GM13977 (cell line): Measurements from ENCODE around the gene AKT2.

ENCODE experiments used
- DNase-seq: peaks from one replicate; pipeline ENCODE4 v3.0.0; 2012; ENCODE audit warnings: low spot score
- in situ Hi-C: fragments of 300-500 bp; cut with MboI; formaldehyde crosslinking; loops from one replicate; pipeline ENCODE4 v1.12.0; 2022; ENCODE audit warnings: low sequenced_read_pairs, low pct_unique_long_range_greater_than_20kb, mixed read lengths, inconsistent platforms; ENCODE audit not compliant: unreplicated experiment
- TF ChIP-seq, protein P1 (sequence below): IDR thresholded peaks from 2 replicates; pipeline ENCODE4 v1.5.1; 2012; ENCODE audit warnings: mild to moderate bottlenecking, control low read depth; ENCODE audit not compliant: insufficient read depth; ENCODE audit errors: extremely low read depth, missing control alignments

The AKT2 gene

DNA sequence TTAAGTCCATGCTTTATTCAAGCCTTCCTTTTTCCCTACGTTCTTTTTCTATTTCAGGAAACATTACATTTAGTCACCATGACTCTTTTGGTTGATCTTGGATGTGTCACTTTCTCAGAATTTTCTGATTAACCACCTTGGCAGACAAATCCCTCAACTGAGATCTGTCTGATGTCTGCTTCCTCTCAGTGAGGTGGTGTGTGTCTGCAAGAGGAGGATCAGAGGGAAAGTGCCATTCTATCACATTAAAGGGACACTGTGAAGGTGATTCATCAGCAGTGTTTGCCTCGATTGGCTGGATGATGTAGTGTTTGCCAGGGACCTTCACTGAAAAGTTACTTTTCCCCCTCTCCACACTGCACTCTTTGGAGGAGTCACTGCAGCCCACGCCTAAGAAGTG, 55.7 kb downstream of the AKT2 start:
- in situ Hi-C loops = no loop called here
- TF ChIP-seq, protein P1, sequence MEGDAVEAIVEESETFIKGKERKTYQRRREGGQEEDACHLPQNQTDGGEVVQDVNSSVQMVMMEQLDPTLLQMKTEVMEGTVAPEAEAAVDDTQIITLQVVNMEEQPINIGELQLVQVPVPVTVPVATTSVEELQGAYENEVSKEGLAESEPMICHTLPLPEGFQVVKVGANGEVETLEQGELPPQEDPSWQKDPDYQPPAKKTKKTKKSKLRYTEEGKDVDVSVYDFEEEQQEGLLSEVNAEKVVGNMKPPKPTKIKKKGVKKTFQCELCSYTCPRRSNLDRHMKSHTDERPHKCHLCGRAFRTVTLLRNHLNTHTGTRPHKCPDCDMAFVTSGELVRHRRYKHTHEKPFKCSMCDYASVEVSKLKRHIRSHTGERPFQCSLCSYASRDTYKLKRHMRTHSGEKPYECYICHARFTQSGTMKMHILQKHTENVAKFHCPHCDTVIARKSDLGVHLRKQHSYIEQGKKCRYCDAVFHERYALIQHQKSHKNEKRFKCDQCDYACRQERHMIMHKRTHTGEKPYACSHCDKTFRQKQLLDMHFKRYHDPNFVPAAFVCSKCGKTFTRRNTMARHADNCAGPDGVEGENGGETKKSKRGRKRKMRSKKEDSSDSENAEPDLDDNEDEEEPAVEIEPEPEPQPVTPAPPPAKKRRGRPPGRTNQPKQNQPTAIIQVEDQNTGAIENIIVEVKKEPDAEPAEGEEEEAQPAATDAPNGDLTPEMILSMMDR = no peak
- DNase-seq = no peak

DNA sequence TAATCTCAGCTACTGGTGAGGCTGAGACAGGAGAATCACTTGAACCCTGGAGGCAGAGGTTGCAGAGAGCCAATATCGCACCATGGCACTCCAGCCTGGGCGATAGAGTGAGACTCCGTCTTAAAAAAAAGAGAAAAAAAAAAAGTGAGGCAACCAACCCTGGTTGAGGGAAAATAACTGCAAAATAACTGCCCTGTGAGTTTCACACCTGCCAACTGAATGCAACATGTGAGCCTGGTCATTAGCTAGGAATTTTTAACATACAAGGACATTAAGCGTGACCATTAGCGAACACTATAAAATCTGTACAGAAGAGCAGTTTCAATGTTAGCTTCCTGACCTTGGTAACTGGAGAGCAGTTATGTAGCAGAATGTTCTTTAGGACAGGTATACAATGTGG, 56.3 kb downstream of the AKT2 start:
- DNase-seq = no peak
- TF ChIP-seq, protein P1 = no peak
- in situ Hi-C loops = no loop called here

DNA sequence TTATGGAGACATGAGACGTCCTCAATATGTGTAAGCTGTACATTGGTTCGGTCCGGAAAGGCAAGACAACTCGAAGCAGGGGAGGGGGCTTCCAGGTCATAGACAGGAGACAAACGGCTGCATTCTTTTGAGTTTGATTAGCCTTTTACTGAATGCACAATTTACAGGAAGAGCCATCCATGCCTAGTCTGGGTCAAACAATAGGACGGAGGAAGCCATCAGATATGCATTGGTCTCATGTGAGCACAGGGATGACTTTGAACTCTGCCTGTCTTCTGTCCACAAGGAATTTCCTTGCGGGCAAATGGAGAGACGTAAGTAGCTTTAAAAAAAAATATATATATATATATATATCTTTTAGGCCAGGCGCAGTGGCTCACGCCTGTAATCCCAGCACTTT, 56.8 kb downstream of the AKT2 start:
- TF ChIP-seq, protein P1 = no peak
- DNase-seq = no peak
- in situ Hi-C loops = no loop called here

DNA sequence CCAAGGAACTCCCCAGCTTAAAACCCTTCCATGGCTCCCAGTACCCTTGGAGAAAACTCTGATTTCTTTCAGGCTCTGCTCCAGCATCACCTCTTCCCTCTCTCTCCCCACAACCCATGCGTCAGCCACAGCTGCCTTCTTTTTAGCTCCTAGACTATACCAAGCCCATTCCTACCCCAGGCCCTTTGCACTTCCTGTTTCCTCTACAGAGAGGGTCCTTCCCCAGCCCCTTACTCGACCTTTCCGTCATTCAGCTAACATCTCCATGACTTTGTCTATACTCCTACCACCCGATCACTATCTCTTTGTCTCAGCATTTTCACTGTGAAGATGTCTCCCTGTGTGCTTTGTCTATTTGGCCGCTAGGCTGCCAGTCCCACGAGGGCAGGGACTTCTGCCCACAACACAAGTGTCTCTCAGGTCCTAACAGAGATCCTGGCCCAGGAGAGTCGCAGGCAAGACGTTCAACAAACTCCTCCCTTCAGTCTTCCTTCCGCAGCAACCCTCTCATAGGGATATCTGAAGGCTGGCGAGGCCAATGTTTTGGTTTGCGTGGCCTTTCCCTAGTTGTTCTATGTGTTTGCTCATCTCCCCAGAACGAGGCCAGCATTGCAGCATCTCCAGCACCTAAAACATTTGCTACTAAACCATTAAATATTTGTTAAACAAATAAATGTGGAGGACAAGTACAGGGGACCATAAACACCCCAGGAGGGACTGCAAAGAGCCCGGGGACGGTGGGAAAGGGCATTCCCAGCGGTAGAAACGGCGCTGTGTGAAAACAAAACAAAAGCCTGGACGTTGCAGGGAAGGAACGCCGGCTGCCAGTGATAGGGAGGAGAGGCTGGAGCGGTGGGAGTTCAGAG, 59.5 kb downstream of the AKT2 start:
- in situ Hi-C loops = no loop called here
- TF ChIP-seq, protein P1 = peak; percentile 13
- DNase-seq = no peak

DNA sequence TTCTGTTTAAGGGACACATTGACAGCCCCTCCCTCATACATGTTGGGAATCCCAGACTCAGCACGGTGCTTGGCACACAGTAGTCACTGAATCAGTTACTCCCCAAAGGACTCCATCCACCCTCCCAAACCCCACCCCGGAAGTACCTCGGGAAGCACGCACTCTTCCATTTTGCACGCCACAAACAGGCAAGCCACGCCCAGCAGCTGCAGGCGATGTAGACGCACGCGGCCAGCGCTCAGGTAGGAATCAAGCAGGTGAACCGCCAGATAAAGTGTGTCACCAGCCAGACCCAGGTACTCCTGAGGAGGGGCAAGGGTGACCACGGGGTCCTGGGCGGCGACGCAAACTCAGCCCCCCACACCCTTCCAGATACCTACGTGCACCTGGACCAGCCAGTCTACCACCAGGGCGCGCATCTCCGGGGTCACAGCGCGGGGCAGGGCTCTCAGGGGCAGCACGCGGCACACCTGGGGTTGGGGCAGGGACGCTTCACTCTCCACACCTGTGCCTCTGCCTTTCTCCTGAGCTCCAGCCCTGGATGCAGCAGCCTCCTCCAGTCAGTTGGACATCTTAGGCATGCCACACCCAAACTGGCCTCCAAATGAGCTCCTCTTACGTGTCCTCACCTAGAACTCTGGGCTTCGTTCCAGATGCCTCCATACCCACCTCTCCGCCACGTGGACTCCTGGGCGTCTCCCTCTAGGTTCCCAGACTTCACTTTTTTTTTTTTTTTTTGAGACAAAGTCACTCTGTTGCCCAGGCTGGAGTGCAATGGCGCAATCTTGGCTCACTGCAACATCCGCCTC, 60.6 kb downstream of the AKT2 start:
- DNase-seq = no peak
- in situ Hi-C loops = no loop called here
- TF ChIP-seq, protein P1 = no peak

DNA sequence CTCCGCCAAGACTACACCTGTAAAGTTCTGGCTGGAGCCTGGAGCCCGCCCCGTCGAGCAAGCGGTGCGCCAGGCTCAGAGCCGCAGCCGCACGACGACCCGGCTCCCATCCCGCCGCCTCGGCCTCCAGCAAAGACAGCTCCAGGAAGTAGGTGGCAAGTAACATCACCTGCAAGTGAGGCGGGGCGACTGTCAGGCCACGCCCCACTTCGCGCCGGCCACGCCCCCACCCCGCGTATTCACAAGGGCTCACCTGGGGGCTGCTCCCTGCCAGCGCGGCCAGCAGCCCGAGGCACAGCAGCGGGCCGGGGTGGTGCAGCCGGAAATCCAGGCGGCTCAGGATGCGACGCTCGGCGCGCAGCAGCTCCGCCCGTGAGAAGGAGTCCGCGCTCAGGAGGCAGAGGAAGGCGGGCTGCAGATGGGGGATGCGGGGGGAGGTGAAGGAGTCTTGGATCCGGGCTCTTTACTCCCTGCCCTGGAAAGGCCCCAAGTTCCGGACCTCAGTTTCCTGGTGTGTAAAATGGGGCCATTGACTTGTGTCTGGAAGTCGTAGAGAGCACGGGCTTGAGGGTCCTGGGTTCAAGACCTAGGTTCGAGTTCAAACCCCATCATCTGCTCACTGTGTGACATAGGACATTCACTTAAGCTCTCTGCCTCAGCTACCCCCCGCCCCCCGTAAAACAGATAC, 61.9 kb downstream of the AKT2 start:
- TF ChIP-seq, protein P1 = no peak
- no peak for DNase-seq
- in situ Hi-C loops = no loop called here
